Hematopoietic multipotent progenitor cell treated with erythropoietin and hydrocortisone succinate and interleukin-3 and kit ligand, for 17 days (in vitro differentiated cells): Measurements from ENCODE around the gene IER5L.
A peak's percentile ranks its signal among the peaks of the same experiment; 100 is the strongest.

Source experiments
- DNase-seq: peaks from one replicate; pipeline ENCODE4 v3.0.0-alpha.2; 2015; ENCODE audit warnings: low spot score

Gene IER5L

DNA sequence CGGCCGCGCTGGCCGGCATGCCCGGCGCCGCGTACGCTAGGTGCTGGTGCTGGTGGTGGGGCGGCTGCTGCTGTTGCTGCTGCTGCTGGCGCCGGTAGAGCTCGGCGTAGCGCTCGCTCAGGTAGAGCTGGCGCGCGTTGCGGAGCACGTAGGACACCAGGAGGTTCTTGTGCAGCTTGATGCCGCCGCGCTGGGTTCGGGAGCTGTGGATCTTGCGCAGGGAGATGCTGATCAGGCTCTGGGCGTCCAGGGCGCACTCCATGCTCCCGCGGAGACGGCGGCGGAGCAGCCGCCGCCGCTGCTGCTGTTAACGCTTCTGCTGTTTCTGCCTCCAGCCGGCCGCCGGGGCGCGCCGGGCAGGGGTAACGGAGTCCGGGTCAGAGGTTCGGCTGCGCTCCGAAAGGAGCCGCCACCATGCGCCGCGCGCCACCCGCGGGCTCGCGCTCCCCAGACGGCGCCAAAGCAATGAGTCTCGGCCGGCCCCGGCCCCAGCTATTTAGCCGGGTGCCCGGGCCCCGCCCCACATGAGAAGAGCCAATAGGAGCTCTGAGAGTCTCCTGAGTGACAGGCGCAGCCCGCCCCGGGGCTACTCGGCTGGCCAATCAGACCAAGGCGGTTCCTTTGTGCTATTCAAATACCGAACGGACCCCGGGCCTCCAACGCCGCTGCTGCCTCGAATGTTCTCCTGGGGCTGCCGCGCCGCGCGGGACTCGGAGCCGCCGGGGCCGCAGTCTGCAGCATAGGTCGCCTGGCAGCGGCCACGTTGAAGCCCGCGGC lies at the start of gene IER5L:
Gene IER5L (minus strand): TSS at position 471 of the 777 bp plus-strand sequence. CDS start 209 bp downstream, at position 262.
- DNase-seq: peak; percentile 53

DNA sequence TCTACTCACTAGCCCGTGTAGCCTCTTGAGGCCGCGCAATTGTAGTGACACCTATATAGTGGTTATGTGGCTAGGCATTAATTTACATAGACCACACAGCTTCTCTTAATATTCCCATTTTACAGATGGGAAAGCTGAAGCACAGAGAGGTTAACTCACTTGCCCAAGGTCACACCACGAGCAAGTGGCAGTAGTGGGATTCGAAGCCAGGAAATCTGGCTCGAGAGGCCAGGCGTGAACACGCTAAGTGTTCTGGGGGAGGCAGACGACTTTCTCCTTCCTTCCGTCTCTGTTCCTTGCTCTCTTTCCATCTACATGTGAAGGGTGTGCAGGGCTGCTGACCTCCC lies 49.8 kb upstream of the IER5L start:
- DNase-seq: no peak

DNA sequence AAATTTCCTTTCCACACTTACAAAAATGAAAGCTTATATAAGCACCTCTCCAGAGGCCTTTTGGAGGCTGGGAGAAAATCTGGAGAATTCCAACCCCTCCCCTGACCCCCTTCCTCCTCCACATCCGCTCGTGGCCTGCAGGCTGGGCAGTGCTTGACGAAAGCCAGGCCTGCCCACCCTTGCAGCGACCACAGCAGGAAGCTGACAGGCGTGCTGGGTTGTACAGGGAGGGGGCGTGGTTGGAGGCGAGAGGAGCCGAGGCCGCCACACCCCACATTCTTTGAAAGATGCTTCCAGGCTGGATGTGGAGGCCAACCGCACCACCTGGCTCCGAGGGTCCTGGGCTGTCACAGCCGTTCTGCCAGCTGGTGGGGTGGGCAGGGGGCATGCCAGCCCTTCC lies 47.8 kb upstream of the IER5L start:
- DNase-seq: no peak

DNA sequence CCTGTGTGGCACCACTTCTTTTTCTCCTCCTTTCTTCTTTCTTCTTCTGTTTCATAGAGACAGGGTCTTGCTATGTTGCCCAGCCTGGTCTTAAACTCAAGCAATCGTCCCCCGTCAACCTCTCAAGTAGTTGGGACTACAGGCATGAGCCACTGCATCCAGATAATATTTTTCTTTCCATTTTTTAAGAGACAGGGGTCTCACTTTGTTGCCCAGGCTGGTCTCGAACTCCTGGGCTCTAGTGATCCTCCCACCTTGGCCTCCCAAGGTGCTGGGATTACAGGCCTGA lies 47.4 kb upstream of the IER5L start:
- DNase-seq: no peak

DNA sequence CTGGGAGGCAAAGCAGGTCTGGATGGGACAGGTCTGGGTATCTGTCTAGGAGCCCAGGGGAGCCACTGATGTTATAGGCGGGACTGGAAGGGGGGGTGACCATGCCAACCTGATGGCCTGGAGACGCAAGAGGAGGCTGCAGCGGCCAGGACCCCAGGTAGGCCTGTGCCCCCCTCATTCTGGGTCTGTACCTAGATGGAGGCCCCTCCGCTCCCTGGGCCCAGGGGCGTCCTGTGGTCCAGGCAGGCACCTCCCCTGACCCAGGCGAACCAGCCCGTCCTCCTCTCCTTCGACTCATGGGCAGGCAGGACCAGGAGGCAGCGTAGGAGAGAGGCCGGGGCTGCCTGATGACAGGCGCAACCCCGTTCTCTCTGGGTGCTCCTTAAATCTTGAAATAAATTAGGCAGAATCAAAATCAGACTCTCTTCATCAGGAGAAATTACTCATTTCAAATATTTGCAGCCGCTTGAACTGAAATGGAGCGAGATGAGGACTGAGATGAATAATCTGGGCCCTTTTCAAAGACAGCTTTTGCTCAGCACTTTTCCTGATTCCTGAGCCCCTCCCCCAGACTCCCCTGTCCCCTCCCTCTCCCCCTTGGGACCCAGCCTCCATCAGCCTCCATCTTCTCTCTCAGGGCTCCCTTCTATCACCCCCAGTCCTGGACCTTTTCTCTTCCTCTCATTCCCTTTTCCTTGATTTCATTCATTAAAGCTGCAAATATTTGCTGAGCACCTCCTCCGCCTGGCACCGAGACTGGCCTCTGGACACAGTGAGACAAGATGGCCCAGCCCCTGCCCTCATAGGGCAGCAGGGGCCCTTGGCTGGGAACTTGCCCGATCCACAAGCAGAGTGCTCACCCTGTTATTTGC lies 46.8 kb upstream of the IER5L start:
- DNase-seq: no peak

DNA sequence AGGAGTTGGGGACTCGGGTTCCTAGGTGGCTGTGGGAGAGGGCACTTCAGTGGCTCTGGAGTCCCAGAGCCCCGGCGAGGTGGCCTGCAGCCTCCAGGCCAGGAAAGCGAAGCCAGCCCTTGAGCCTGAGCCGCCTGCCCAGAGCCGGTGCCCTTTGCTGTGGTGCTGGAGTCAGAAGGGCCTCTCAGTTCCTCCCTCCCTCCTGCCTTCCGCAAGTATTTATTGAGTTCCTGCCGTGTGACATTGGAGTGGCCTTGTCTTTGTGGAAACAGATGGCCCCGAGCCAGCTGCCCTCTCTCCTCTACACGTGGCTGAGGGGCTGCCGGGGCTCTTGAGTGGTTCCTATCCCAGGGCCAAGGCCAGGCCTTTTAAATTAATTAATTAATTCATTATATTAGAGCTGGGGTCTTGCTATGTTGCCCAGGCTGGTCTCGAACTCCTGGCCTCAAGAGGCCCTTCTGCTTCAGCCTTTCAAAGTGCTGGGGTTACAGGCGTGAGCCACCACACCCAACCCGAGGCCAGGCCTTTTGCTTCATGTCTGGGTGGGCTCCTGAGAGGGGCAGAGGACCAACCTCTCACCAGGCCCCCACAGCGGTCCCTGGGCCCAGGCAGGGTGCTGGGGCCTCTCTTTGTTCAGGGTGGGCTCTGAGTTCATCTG lies 45.6 kb upstream of the IER5L start:
- no peak for DNase-seq

DNA sequence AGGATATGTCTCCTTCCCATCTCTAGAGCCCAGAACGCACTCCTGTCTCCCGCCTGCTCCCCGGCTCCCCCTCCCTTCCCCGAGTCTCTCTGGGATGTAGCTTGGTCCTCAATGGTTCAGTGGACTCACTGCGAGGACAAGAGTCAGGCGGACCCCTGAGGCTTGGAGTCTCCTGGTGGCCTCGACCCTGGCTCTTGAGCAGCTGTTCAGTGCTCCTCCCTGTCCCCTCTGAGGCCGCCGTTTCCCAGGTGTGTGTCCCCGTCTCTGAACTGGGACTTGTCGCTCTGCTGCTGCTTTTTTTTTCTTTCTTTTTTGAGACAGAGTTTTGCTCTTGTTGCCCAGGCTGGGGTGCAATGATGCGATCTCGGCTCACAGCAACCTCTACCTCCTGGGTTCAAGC lies 44.8 kb upstream of the IER5L start:
- DNase-seq: no peak

DNA sequence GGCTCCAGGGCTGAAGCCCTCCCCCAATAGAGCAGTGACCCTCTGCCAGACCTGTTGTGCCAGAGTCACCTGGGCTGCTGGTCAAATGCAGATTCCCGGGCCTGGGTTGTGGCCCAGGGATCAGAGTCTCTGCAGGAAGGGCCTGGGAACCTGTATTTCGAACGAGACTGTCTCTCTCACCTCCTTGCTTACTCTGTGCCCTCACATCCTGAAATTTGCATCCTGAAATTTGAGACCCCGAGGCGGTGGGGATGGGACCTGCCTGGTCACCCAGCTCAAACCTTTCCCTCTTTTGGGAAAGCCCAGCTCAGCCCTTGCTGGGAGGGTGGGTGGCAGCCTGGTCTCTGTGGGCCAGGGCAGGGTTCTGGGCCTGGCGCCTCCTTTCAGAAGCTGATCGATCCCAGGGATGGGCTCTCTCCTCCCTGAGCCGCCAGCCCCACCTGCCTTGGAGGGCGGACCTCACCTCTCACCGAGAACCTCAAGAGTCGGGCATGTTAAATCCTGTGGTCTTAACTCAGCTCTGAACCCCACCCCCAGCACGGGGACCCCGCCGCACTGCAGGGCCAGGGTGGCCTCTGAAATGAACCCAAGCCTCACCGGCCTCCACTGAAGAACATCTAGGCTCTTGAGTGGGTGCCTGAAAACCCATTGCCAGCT lies 44.0 kb upstream of the IER5L start:
- no peak for DNase-seq

DNA sequence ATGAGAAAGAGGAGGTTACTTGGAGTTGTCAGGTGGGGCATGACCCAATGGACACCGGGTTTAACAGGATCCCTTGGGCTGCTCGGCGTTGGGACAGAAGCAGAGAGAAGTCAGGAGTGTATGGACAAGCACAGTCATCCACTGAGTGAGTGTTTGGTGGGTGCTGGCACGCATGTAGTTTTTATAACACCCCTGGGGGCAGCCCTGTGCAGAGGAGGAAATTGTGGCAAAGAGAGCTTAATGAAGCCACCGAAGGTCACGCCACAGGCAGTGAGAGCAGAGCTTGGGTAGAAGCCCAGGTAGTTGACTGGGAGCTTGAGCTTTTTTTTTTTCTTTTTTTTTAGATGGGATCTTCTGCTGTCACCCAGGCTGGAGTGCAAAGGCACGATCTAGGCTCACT lies 43.2 kb upstream of the IER5L start:
- DNase-seq: no peak

DNA sequence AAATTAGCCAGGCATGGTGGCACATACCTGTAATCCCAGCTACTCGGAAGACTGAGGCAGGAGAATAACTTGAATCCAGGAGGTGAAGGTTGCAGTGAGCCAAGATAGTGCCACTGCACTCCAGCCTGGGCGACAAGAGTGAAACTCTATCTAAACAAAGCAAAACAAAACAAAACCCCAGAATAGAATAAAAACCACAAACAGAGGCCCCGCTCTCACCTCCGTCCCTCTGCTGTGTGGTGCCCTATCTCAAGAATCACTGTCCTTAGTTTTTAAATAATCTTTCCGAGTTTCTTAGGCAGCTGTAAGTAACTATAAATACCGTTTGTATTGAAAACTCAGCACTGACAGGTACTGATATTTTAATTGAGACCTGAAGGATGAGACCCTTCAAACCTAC lies 42.7 kb upstream of the IER5L start:
- no peak for DNase-seq

DNA sequence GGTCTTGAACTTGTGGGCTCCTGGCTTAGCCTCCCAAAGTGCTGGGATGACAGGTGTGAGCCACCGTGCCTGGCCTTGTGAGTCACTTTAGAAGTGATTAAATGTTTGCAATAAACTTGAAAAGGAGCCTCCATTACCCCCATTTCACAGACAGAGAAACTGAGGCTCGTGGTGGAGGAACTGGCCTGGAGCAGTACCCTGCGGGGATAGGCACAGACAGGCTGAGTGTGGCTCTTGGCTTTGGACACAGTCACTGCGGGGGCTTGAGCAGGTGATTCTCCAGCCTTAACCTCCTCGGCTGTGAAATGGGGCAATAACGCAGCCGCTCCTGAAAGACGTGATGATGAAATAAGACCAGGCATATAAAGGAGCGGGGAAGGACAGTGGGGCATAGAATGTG lies 40.9 kb upstream of the IER5L start:
- DNase-seq: no peak

DNA sequence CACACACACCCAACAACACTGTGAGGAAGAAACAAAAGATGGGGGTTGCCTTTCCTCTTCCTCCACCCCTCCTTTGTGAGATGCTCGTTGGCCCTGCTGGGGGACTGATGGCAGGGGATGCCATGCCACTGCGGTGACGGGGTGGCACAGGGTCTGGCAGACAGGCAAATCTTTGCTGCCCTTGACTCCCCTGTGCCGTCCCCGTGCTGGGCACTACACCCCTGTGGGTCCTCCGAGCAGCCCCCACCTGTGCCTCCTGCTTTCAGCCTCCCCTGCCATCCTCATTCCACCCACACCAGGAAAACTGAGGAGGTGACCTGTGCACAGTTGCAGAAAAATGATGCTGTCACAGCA lies 40.2 kb upstream of the IER5L start:
- no peak for DNase-seq

DNA sequence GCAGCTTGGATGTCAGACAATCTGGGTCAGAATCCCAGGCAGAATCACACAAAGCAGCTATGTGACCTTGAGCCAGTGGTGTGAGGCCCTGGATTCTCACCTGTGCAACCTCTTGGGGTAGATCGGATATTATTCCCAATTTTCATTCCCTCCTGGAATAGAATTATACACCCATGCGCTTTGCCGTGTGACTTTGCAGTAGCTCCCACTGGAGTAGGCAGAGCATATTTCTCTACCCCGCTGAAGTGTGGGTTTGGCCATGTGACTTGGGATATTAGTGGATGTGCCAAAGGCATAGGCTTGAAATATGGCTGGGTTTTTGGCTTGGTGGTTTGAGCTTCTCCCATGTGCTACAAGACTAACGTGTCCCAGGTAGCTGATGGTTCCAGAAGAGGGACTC lies 35.5 kb upstream of the IER5L start:
- no peak for DNase-seq

DNA sequence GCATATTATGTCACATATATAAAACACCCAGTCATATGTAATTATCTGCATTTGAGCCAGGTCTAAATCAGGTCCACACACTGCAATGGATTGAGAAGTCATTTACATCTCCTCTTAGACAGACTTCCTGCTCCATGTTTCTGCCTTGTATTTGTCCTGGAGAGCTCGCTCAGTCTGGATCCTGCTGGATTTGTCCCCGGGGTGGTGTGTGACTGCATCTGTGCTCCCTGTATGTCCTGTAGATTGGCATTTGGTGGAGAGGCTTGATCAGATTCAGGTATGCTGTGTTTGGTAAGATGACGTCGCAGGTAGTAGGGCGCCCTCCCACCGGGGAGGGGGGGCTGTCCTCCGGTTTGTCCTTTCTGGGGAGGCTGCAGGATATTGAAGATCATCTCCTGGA lies 33.6 kb upstream of the IER5L start:
- DNase-seq: no peak

DNA sequence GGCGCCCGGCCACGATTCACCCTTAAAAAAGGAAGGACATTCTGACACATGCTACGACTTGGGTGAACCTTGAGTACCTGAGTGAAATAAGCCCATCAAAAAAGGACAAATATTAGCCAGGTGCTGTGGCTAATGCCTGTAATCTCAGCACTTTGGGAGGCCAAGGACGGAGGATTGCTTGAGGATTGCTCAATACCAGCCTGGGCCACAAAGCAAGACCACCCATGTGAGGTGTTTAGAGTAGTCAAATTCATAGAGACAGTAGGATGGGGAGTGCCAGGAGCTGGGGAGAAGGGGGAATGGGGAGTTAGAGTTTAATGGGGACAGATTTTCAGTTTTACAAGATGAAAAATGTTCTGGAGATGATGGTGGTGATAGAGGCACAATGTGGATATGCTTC lies 32.1 kb upstream of the IER5L start:
- no peak for DNase-seq

DNA sequence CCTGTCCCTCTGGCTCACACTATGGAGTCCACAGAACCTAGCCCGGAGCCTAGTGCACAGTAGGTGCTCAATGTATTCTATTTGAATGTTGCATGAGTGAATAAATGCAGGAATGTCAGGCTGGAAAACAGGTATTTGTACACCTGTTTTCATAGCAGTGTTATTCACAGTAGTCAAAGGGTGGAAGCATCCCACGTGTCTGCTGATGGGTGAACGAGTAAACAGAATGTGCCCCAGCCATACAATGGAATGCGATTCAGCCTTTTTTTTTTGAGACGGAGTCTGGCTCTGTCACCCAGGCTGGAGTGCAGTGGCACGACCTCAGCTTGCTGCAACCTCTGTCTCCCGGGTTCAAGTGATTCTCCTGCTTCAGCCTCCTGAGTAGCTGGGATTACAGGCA lies 31.5 kb upstream of the IER5L start:
- no peak for DNase-seq

DNA sequence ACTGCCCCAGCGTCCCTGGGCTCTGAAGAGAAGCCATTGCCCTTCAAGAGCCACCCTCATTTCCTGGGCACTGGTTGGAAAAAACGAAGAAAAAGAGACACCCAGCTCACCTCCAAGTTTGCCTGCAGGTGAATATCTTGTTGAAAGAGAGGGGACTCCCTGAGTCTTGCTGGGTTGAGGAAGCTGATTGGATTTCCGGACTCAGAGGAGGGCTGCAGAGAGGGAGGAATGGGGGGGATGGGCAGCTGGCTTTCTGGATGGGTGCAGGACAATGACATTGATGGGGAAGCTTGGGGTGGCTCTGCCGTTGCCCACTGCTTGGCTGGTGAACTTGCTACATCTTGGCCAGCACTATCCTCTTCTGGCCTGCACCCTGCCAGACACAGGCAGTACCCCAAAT lies 31.0 kb upstream of the IER5L start:
- no peak for DNase-seq

DNA sequence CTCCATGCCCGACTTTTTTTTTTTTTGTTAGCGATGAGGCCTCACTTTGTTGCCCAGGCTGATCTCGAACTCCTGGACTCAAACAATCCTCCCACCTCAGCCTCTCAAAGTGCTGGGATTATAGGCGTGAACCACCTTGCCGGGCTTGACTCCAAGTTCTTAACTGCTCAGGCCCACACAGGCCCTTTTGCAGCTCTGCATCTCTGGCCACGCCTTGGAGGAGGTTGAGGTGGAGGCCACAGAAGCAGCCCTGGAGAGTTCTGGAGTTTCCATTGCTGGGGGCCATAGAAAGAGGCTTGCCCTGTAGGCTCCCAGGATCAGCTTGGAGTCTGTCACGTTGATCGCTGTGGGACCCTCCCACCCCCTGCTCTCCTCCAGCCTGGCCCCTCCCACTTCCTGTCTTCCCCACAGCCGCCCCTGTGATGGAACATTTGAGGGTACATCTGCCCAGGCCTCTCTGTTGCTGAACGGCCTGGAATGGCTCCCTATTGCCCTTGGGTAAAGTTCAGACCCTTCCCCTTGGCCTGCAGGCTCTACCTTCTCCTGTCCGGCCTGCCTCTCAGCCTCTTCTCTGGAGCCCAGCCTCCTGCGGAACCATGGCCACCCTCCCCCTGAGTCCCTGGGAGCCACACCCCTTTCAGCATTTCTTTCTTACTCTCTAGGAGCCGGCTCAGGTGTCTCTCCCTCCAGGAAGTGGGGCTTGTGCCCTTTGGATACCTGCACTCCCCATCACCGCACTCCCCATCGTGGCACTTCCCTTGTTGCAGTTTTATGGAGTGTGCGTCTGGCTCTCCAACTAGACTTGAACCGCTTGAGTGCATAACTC lies 30.4 kb upstream of the IER5L start:
- DNase-seq: no peak

DNA sequence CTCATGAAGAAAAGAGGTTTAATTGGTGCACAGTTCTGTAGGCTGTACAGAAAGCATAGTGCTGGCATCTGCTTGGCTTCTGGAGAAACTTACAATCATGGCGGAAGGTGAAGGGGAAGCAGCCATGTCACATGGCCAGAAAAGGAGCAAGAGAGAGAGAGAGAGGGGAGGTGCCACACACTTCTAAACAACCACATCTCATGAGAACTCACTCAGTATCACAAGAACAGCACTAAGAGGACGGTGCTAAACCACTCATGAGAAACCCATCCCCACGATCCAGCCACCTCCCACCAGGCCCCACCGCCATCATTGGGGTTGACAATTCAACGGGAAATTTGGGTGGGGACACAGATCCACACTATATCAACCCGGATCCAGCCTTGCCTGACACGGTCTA lies 28.8 kb upstream of the IER5L start:
- no peak for DNase-seq

DNA sequence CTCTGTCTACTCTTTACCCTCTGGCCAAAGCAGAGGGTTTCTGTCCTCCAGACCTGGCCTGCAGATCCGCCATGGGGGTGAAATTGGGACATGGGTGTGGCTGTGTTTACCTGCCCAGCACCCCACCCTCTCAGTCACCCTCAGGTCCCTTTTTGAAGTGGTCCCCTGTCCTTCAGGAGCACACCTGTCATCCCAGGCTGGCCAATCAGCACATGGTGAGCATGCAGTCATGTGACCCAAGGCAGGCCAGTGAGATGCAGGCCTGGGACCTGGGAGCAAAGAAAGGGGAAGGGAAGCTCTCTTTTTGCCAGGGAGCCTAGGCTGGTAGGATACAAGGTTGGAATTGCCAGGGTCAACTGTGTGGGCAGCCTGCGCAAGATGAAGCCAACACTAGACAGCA lies 28.3 kb upstream of the IER5L start:
- DNase-seq: no peak

DNA sequence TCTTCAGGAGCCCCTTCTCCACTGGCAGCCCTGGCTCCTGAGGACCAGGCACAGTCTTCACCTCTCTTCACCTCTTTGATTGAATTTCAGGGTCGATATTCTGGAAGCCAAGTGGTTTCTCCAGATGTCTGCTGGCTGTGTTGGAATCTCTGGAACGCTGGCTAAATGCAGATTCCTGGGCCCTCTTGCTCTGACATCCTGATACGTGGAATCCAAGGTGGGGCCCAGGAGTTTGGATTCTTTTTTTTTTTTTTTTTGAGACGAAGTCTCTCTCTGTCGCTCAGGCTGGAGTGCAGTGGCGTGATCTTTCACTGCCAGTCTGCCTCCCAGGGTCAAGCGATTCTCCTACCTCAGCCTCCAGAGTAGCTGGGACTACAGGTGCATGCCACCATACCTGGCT lies 26.8 kb upstream of the IER5L start:
- no peak for DNase-seq

DNA sequence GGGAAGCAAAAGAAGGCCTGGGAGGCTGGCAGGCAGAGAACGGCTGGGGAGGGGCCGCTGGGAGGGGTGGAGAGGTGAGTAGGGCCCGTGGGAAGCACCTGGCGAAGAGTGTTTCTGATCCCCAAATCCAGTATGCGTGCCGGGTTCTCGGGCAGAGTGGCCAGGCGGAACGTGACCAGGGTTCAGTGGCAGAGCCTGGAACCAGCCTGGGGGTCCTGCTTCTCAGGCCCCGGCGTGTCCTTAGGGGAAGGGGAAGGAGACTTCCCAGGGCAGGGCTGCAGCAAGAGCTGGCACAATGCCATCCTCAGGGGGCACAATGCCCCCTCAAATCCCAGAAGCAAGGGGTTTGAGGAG lies 25.5 kb upstream of the IER5L start:
- no peak for DNase-seq
